Glutamatergic neuron (in vitro differentiated cells): Measurements from ENCODE around the gene GTSE1. TPM values are rescaled to one million over a fixed set of nuclear protein-coding genes. Genes with fewer than 3 reads are reported as not detected.

ENCODE experiments used
- DNase-seq: peaks from one replicate; pipeline ENCODE4 v3.0.0; 2022
- H3K27ac Mint-ChIP-seq: one replicate; pipeline ENCODE4 v1.8.0; 2020; ENCODE audit warnings: mild to moderate bottlenecking, mixed read lengths, inconsistent platforms; ENCODE audit not compliant: unreplicated experiment
- H3K27me3 Mint-ChIP-seq: one replicate; pipeline ENCODE4 v1.8.0; 2020; ENCODE audit warnings: mild to moderate bottlenecking, moderate library complexity, mixed read lengths, inconsistent platforms; ENCODE audit not compliant: unreplicated experiment
- H3K36me3 Mint-ChIP-seq: one replicate; pipeline ENCODE4 v1.8.0; 2020; ENCODE audit warnings: mild to moderate bottlenecking, mixed read lengths, inconsistent platforms; ENCODE audit not compliant: unreplicated experiment
- H3K4me1 Mint-ChIP-seq: one replicate; pipeline ENCODE4 v1.8.0; 2020; ENCODE audit warnings: mild to moderate bottlenecking, low read depth, mixed read lengths, inconsistent platforms; ENCODE audit not compliant: unreplicated experiment
- H3K4me3 Mint-ChIP-seq: one replicate; pipeline ENCODE4 v1.8.0; 2020; ENCODE audit warnings: mild to moderate bottlenecking, mixed read lengths, inconsistent platforms; ENCODE audit not compliant: unreplicated experiment
- H3K9me3 Mint-ChIP-seq: one replicate; pipeline ENCODE4 v1.8.0; 2020; ENCODE audit warnings: mild to moderate bottlenecking, moderate library complexity, mixed read lengths, inconsistent platforms; ENCODE audit not compliant: unreplicated experiment
- total RNA-seq: library from RNA; stranded (reverse); fragmentation: NEBNext Ultra II Directional; extraction: Animal tissue kit (Norgen Biotek cat#: 25700); gene quantifications from one replicate; pipeline ENCODE4 v1.2.1, GENCODE V29; 2021; ENCODE audit not compliant: unreplicated experiment
- TF ChIP-seq, protein P1 (sequence below): fragments of 200-600 bp; sonication (generic); IDR thresholded peaks from one replicate; pipeline ENCODE4 v1.5.0; 2021; ENCODE audit not compliant: partially characterized antibody, unreplicated experiment

GTSE1 gene
- total RNA-seq, 1 donor from 2014 or later = 7.5 TPM

DNA sequence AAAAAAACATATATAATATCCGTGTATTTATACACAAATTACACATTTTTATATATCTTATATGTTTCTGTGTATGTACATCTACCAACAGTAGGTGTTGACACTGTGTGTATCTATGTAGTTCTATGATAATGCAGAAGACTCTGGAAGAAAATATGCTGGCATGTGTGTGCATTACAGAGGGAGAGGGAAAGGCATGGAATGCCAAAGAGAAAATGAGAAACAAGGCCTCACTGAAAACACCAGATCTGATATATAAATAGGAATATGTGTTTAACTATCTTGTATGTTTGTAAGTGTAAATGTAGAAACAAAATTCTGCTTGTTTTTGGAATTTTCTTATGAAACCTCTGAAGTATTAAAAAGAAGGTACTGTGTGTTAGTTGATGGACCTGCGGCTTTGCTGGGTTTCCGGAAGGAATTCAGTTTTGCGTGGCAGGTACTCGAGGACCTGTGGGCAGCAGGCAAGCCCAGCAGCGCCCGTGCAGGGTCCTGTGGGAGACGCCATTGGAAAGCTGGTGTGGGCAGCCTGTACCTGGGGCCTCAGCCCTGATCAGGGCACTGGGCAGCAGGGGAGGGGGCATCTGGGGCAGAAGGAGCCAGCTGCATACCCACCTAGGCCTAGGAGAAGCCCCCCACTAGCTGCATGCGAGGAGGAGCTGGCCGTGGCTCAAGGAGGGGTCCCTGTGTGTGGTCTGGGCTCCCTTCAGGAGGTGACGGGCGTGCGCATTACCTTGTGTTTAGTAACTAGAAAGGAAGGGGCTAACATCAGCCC lies 31.2 kb downstream of the GTSE1 start:
- Mint-ChIP-seq H3K36me3 (no peaks in the 10 kb centered on the region), H3K4me3 (no peak overlapping the region), H3K9me3 (peaks cover 3% of the 10 kb centered on the region), H3K27ac (no peak overlapping the region), H3K4me1 (no peaks in the 10 kb centered on the region), H3K27me3 (no peaks in the 10 kb centered on the region)
- TF ChIP-seq, protein P1, sequence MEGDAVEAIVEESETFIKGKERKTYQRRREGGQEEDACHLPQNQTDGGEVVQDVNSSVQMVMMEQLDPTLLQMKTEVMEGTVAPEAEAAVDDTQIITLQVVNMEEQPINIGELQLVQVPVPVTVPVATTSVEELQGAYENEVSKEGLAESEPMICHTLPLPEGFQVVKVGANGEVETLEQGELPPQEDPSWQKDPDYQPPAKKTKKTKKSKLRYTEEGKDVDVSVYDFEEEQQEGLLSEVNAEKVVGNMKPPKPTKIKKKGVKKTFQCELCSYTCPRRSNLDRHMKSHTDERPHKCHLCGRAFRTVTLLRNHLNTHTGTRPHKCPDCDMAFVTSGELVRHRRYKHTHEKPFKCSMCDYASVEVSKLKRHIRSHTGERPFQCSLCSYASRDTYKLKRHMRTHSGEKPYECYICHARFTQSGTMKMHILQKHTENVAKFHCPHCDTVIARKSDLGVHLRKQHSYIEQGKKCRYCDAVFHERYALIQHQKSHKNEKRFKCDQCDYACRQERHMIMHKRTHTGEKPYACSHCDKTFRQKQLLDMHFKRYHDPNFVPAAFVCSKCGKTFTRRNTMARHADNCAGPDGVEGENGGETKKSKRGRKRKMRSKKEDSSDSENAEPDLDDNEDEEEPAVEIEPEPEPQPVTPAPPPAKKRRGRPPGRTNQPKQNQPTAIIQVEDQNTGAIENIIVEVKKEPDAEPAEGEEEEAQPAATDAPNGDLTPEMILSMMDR = no peak
- peak; percentile 6 for DNase-seq

DNA sequence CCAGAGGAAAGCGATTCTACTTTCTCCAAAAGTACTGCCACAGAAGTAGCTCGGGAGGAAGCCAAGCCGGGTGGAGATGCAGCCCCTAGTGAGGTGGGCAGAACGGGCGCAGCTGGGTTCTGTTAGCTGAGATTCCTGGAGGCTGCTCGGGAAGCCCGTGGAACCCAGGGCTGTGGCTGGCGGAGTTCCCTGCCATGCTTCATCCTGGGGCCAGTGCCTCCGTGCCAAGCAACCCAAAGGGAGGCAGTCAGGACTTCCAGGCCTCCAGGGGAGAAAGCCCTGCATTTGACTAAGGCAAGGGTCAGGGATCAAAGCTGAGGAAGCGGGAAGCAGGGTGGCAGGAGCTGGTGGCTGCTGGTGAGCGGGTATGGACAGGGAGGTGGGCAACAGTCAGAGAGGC lies 32.1 kb downstream of the GTSE1 start:
- DNase-seq = peak; percentile 6
- peaks cover 3% of the 10 kb centered on the region for H3K9me3 Mint-ChIP-seq
- no peak overlapping the region for H3K27ac Mint-ChIP-seq
- TF ChIP-seq, protein P1 = no peak
- no peaks in the 10 kb centered on the region for H3K36me3 Mint-ChIP-seq
- H3K27me3 Mint-ChIP-seq = no peaks in the 10 kb centered on the region
- no peak overlapping the region for H3K4me3 Mint-ChIP-seq
- H3K4me1 Mint-ChIP-seq = no peaks in the 10 kb centered on the region

DNA sequence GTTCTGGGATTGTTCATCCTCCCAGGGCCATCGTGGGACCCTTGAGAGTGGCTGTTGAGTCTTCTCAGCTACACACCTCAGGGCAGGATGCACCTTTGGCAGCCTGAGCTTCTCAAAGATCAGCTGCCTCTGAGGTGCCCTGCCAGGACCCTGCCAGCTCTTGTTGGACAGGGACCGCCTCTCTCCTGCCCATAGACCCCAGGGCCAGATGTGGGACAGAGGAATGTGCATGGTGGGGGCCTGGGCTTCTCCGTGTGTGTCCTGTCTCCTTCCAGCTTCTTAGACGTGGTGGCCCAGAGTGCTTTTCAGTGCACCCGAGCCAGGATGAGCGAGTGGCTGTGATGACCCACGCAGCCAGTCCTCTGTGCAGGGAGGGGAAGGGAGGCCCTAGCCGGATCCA lies 32.9 kb downstream of the GTSE1 start:
- Mint-ChIP-seq H3K27ac (no peak overlapping the region), H3K4me3 (no peak overlapping the region), H3K9me3 (peaks cover 4% of the 10 kb centered on the region), H3K27me3 (peaks cover 3% of the 10 kb centered on the region), H3K36me3 (no peaks in the 10 kb centered on the region), H3K4me1 (peaks cover 5% of the 10 kb centered on the region)
- TF ChIP-seq, protein P1 = no peak
- DNase-seq = peak; percentile 2

DNA sequence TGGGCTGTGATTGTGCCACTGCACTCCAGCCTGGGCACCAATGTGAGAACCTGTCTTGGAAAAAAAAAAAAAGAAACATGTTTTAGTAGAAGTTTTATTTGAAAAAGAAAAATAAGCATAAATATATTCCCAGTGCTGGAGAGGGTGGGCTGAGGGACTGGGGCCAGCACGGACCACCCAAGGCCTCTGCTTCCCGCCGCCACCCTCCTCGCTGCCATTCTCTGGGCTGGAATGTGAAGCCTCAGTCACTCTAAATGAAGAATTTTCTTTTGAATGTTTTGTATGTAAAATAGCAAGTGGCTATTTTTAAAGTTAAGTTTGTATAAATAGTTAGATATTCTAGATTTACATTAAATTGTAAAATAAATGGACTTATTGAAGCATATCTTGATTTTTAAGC lies 33.8 kb downstream of the GTSE1 start:
- Mint-ChIP-seq H3K4me3 (no peak overlapping the region), H3K4me1 (peaks cover 8% of the 10 kb centered on the region), H3K9me3 (peaks cover 4% of the 10 kb centered on the region), H3K36me3 (no peaks in the 10 kb centered on the region), H3K27ac (no peak overlapping the region), H3K27me3 (peaks cover 7% of the 10 kb centered on the region)
- DNase-seq = no peak
- TF ChIP-seq, protein P1 = no peak

DNA sequence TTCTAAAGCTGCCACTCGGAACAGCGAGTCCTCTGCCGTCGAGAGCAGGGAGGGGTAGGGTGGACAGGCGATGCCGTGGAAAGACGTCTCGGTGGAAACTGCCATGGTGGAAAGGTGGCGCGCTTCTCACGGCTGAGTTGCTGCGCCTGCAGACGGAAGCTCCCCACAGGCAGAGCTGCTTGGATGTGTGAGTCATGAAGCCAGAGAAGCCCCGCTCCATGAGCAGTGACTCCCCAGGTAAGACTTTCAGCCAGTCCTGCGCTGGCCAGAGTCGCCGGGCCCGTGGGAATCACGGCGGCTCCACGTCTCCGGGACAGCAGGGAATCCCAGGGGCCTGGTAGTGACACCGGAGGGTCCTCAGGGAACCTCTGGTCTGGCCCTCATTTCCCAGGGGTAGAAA lies 34.8 kb downstream of the GTSE1 start:
- Mint-ChIP-seq H3K4me3 (no peak overlapping the region), H3K4me1 (peaks cover 11% of the 10 kb centered on the region), H3K36me3 (no peaks in the 10 kb centered on the region), H3K27ac (no peak overlapping the region), H3K9me3 (peaks cover 6% of the 10 kb centered on the region), H3K27me3 (peaks cover 9% of the 10 kb centered on the region)
- DNase-seq = no peak
- TF ChIP-seq, protein P1 = no peak
